HG03039 (cell line): ENCODE data around the gene CALR.
"Not testable (repeated sequence)": the region's sequence is repeated elsewhere in the genome, so short reads cannot be mapped to it uniquely, and the experiment has no call there.

Experiments used
- ATAC-seq: cut with Tn5 transposase; IDR thresholded peaks from one replicate; pipeline ENCODE4 v1.9.1; 2021; ENCODE audit warnings: mild to moderate bottlenecking, moderate library complexity; ENCODE audit not compliant: unreplicated experiment

Gene CALR

GRCh38 chr19:12952488-12953137, 14.2 kb downstream of the CALR start:
- ATAC-seq, result no peak

- ATAC-seq, result no peak
Observed at GRCh38 chr19:12953138-12953798, 14.9 kb downstream of the CALR start.

DNA sequence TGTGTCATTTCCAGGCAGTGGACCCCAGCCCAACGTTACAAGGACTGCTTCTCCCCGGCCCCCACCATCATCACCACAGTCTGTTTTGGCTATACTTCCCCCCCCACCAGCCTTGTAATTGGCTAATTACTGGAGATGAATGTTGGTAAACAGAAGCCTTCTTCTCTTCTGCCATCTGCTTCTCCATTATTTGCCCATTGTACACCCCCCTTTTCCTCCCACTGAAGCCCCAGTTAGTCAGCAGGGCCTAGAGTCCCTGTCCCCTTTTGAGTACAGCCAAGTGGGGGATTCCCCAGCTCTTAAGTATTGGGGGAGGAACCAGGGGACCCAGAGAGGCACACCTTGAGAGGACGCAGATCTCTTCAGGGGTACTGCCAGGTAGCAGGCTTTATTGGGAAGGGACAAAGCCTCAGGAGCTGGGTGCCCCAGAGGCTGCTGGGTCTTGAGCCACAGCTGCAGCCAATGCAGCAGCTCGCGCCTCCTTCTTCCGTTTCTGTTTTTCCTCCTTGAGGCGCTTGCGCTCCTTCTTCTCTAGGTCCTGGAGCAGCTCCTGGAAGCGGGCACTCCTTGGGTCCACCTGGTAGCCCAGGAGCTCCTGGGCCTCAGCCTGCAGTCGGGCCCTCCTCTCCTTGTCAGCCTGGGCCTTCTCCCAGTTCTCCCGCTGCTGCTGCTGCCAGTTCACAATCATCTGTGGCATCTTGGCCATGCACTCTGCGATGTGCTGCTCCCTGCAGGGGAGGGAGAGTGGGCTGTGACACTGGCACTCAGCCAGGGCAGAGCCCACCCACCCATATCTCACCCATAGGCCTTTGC, 15.6 kb downstream of the CALR start:
- no peak for ATAC-seq

DNA sequence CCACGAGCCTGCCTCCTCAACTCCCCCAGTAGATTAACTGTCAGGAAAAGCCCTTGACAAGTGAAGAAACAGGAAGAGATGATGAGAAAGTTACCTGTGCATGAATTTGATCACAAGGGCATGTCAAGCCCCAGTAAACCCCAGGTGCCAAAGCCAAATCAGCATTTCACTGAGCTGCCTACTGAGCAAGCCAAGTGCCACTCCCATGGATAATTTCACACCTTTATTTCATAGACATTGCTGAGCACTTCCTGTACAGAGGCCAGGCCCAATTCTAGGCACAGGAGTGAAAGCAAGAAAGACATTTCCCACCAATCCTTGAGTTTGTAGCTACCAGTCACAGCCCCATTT, 16.2 kb downstream of the CALR start:
- ATAC-seq, result no peak

GRCh38 chr19:12955575-12955974, 17.2 kb downstream of the CALR start:
- not testable (repeated sequence) for ATAC-seq

DNA sequence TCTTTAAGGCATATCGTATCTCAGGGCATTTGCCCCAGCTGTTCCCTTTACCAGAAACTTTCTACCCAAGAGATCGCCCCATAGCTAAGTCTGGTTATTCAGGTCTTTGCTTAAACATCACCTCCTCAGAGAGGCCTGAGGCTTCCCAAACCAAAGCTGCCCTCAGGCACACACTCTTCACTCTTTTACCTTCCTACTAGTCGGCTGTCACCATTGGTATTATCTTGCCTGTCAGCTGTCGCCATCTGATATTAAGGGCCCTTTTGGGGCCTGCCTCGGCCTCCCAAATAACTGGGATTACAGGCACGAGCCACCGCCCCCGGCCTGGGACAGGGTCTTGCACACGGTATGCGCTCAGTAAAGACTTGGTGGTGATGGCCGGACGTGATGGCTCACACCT, 17.6 kb downstream of the CALR start:
- no peak for ATAC-seq

- peak; percentile 60 for ATAC-seq
Observed at GRCh38 chr19:12956446-12957388, 18.3 kb downstream of the CALR start, which contains the start of gene GADD45GIP1. Gene GADD45GIP1, minus strand, starts transcription at chr19:12957223. Its CDS starts 11 bp downstream, at chr19:12957212.

DNA sequence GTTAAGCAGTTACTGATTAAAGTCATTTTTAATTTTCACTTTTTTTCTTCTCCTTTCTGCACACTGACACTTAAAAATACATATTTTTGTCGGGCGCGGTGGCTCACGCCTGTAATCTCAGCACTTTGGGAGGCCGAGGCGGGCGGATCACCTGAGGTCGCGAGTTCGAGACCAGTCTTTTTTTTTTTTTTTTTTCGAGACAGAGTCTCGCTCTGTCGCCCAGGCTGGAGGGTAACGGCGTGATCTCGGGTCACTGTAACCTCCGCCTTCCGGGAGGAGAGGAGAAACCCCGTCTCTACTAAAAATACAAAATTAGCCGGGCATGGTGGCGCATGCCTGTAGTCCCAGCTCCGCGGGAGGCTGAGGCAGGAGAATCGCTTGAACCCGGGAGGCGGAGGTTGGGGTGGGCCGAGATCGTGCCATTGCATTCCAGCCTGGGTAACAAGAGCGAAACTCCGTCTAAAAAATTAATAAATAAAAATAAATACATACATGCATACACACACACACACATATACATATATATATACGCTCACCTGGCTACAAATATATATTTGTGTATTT, 19.1 kb downstream of the CALR start:
- ATAC-seq, result not testable (repeated sequence)

DNA sequence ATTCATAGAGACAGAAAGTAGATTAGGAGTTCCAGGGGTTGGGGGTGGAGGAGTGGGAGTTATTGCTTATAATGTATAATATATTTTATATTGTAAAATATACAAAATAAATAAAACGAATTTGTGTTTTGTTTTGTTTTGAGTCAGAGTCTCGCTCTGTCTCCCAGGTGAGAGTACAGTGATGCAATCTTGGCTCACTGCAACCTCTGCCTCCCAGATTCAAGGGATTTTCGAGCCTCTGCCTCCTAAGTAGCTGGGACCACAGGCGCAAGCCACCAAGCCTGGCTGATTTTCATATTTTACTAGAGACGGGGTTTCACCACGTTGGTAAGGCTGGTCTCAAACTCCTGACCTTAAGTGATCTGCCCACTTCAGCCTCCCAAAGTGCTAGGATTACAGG, 21.1 kb downstream of the CALR start:
- no peak for ATAC-seq

- ATAC-seq, result no peak
Observed at GRCh38 chr19:12965017-12965811, 26.8 kb downstream of the CALR start.

- no peak for ATAC-seq
Observed at GRCh38 chr19:12965812-12966135, 27.4 kb downstream of the CALR start.

DNA sequence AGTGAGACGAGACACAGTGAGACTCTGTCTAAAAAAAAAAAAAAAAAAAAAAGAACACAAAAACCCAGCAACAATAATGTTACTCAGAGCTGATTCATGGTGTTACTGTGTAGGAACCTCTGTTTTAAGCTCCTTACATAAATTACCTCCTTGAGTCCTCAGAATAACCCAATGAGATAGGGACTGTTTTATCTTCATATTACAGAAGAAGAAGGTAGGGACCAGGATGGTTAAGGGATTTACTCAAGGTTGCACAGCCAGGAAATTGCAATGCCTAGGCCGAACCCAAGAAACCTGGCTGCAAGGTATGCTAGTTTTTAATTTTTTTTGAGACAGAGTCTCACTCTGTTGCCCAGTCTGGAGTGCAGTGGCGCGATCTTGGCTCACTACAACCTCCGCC, 29.5 kb downstream of the CALR start:
- ATAC-seq, result no peak

- no peak for ATAC-seq
Observed at GRCh38 chr19:12969292-12969988, 31.0 kb downstream of the CALR start, which contains the start of gene DAND5. Gene DAND5, plus strand, starts transcription at chr19:12969576. Its CDS starts 85 bp downstream, at chr19:12969661.

- ATAC-seq, result no peak
Observed at GRCh38 chr19:12970070-12970820, 31.8 kb downstream of the CALR start.

GRCh38 chr19:12973236-12973635, 34.8 kb downstream of the CALR start:
- ATAC-seq, result no peak

- no peak for ATAC-seq
Observed at GRCh38 chr19:12974301-12975220, 36.2 kb downstream of the CALR start.

- no peak for ATAC-seq
Observed at GRCh38 chr19:12975221-12975741, 36.9 kb downstream of the CALR start.
